Mucosa of descending colon (tissue), 3 donors: ENCODE results near the gene COMMD1. TPM values are rescaled to one million over a fixed set of nuclear protein-coding genes. Genes with fewer than 3 reads are reported as not detected.

Experiments used
- ATAC-seq: fragments of 200-7000 bp; cut with Tn5 transposase; one replicate; pipeline ENCODE4 v1.9.1; 2020; ENCODE audit warnings: mild to moderate bottlenecking, moderate library complexity
- DNase-seq, 3 donors: peaks; one replicate each; pipeline ENCODE4 v3.0.0-alpha.2; 2020
- H3K36me3 ChIP-seq: fragments of 200-600 bp; one replicate; pipeline ENCODE4 v1.8.0; 2021; ENCODE audit warnings: low read depth, mild to moderate bottlenecking
- H3K4me1 ChIP-seq: fragments of 200-600 bp; one replicate; pipeline ENCODE4 v1.8.0; 2021; ENCODE audit warnings: low read depth, mild to moderate bottlenecking
- H3K4me3 ChIP-seq: fragments of 200-600 bp; one replicate; pipeline ENCODE4 v1.8.0; 2021; ENCODE audit warnings: mild to moderate bottlenecking
- H3K9me3 ChIP-seq: fragments of 200-600 bp; one replicate; pipeline ENCODE4 v1.8.0; 2021; ENCODE audit warnings: mild to moderate bottlenecking
- intact Hi-C, 2 donors: fragments of 100-400 bp; cut with DNase I in 1 of 2; cut with micrococcal nuclease in 1 of 2; formaldehyde crosslinking; loops; one replicate each; pipeline versions ENCODE4 v1.11.0 to v1.11.1; 2022; cut with DNase I, micrococcal nuclease
- total RNA-seq, 3 donors: library from RNA; stranded (reverse); fragmentation: NEBNext Ultra II Directional in 2 of 3; extraction: Animal tissue kit (Norgen Biotek cat#: 25700) in 2 of 3; gene quantifications; one replicate each; pipeline versions ENCODE4 v1.2.1 to v1.2.4, GENCODE V29; 2021 to 2023
- TF ChIP-seq, protein P1 (sequence below): fragments of 200-600 bp; IDR thresholded peaks from one replicate; pipeline ENCODE4 v1.8.0; 2022; ENCODE audit warnings: antibody characterized with exemption, mild to moderate bottlenecking
- donor health status: DM: no; HTN: no; CAD: no; lungs with moderate emphysema.
- donor health status: DM: no; HTN: no; CAD: no.
- donor health status: DM: no; HTN: yes; CAD: no.

Gene COMMD1
- total RNA-seq, 3 donors from 2014 or later: 21.5 to 33.5 (median 24.8) TPM

DNA sequence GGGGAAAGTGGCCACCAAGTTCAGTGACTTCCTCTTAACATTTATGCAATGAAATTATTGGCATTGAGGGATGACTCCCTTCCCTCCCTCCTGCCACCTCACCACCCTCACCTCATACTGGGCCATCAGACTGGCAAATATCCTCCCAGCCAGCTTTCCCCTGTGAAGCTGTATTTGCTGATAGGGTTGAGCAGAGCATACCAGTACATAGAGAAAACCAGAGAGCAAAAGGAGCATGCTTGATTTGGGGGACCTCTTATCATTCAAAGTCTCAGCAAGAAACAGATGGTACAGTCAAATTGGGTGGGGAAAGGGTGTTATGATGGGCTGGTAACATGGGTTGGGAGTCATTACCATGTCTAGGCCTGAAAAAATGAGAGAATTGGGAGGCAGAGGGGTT is 271.3 kb downstream of the COMMD1 start:
- ATAC-seq: no peak
- Histone ChIP-seq H3K9me3 (no peaks in the 10 kb centered on the region), H3K4me3 (no peak overlapping the region), H3K4me1 (no peaks in the 10 kb centered on the region), H3K36me3 (no peaks in the 10 kb centered on the region)
- intact Hi-C loops: no loop called here
- TF ChIP-seq, protein P1, sequence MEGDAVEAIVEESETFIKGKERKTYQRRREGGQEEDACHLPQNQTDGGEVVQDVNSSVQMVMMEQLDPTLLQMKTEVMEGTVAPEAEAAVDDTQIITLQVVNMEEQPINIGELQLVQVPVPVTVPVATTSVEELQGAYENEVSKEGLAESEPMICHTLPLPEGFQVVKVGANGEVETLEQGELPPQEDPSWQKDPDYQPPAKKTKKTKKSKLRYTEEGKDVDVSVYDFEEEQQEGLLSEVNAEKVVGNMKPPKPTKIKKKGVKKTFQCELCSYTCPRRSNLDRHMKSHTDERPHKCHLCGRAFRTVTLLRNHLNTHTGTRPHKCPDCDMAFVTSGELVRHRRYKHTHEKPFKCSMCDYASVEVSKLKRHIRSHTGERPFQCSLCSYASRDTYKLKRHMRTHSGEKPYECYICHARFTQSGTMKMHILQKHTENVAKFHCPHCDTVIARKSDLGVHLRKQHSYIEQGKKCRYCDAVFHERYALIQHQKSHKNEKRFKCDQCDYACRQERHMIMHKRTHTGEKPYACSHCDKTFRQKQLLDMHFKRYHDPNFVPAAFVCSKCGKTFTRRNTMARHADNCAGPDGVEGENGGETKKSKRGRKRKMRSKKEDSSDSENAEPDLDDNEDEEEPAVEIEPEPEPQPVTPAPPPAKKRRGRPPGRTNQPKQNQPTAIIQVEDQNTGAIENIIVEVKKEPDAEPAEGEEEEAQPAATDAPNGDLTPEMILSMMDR: no peak
- no peak for DNase-seq

DNA sequence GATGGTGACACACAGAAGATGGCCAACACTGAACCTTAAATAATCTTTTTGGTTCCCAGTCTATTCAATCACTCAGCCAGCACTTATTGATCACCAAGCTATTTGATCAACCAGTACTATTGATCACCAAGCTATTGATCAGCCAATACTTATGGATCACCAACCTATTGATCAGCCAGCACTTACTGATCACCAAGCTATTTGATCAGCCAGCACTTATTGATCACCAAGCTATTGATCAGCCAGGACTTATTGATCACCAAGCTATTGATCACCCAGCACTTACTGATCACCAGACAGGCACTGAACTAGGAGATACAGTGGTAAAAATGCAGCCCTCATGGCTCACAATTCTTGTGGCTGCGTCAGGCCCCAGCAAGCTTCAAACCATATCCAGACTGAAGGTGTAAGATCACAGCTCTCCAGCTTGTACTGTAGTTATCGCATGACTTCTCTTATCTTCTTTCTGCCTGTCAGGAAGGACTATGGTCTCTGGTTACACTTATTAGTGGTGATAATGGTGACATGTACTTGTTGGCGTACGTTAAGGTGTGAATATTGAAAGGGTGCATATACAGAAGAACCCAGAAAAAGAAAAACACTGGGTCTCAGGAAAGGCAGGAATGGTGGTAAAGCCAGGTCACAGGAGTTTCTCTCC is 272.0 kb downstream of the COMMD1 start:
- TF ChIP-seq, protein P1: no peak
- intact Hi-C loops: no loop called here
- DNase-seq (no peak), ATAC-seq (no peak)
- Histone ChIP-seq H3K4me3 (no peak overlapping the region), H3K9me3 (no peaks in the 10 kb centered on the region), H3K36me3 (no peaks in the 10 kb centered on the region), H3K4me1 (no peaks in the 10 kb centered on the region)

GRCh38 chr2:62178741-62179271 is 273.3 kb downstream of the COMMD1 start:
- Histone ChIP-seq H3K9me3 (no peaks in the 10 kb centered on the region), H3K4me1 (no peaks in the 10 kb centered on the region), H3K36me3 (no peaks in the 10 kb centered on the region), H3K4me3 (no peak overlapping the region)
- DNase-seq (no peak), ATAC-seq (no peak)
- TF ChIP-seq, protein P1: no peak
- intact Hi-C loops: no loop called here

DNA sequence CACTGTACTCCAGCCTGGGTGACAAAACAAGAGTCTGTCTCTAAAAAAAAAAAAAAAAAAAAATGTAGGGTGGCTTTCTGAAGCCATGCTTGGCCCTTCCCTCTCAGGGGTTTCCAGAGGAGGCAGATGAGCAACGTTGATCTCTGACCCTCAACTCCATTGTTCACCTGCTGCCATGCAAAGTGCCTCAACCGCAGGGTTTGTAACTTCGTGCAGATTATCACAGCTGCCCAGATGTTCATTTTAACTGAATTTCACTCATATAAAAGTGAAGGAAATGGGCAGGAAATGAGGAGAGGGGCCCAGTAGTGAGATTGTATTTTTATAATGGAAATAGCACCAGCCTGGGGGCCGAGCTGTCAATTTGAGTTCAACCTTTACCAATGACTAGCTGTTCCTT is 275.5 kb downstream of the COMMD1 start:
- H3K9me3 ChIP-seq: no peaks in the 10 kb centered on the region
- H3K36me3 ChIP-seq: no peaks in the 10 kb centered on the region
- no peaks in the 10 kb centered on the region for H3K4me1 ChIP-seq
- no peak overlapping the region for H3K4me3 ChIP-seq
- DNase-seq (no peak), ATAC-seq (no peak)
- intact Hi-C loops: no loop called here
- TF ChIP-seq, protein P1: no peak

DNA sequence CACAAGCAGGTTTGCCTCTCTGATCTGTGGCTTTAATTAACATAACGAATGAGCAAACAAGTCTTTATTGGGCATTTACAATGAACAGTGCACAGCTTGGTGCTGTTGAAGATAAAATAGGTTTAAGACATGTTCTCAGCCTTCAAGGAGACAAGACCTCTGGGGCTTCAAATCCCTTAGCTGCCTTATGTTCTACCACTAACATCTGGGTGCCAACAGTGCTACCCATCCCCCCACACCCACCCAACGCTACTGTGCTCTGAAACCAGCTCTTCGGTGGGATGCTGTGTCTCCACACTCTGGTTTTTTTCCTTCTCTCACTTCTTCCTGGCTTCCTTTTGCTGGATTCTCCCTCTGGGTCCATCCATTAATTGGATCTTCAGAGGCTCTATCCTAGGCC is 276.4 kb downstream of the COMMD1 start:
- no peaks in the 10 kb centered on the region for H3K4me1 ChIP-seq
- H3K4me3 ChIP-seq: no peak overlapping the region
- intact Hi-C loops: no loop called here
- TF ChIP-seq, protein P1: no peak
- no peak for DNase-seq
- ATAC-seq: no peak
- no peaks in the 10 kb centered on the region for H3K9me3 ChIP-seq
- no peaks in the 10 kb centered on the region for H3K36me3 ChIP-seq
